ENCODE results near the gene ARHGAP42.

ARHGAP42 gene

DNA sequence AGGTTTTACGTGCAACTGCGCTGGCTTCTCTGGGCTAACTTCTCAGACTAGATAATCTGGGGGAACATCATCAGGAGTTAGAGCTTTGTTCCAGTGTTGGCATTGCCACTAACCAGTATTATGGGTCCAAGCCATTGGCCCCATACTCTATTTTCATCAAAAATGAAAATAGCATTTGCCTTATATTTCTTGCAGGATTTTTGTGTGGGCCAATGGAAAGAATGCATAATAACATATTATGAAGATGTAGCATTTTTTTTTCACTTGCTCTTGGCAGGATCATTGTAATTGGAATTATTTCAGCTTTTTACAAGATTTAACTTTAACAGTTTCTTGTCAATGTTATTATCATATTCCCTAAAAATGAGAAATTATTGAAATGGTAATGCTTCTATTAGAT is 16.1 kb downstream of the ARHGAP42 start:
- Histone ChIP-seq H3K27me3 (ENCODE audit: control insufficient read depth in 1 of 2, insufficient read depth in 2 of 2, low read length in 2 of 2) (no peaks in the 10 kb centered on the region), H3K4me3 (ENCODE audit: low read depth in 1 of 2, low read length in 2 of 2) (no peak overlapping the region), H3K9me3 (ENCODE audit: control insufficient read depth in 1 of 2, low read length in 2 of 2) (no peaks in the 10 kb centered on the region), H3K27ac (ENCODE audit: low read depth, low read length) (no peak overlapping the region), H3K4me1 (ENCODE audit: control insufficient read depth in 1 of 2, insufficient read depth in 2 of 2, low read length in 2 of 2) (no peaks in the 10 kb centered on the region), H3K36me3 (ENCODE audit: control insufficient read depth in 1 of 2, insufficient read depth in 2 of 2, low read length in 2 of 2) (peaks cover 7 to 10% of the 10 kb centered on the region in 2 donors), H3K9ac (ENCODE audit: low read depth in 1 of 2, low read length in 2 of 2) (no peak overlapping the region)

DNA sequence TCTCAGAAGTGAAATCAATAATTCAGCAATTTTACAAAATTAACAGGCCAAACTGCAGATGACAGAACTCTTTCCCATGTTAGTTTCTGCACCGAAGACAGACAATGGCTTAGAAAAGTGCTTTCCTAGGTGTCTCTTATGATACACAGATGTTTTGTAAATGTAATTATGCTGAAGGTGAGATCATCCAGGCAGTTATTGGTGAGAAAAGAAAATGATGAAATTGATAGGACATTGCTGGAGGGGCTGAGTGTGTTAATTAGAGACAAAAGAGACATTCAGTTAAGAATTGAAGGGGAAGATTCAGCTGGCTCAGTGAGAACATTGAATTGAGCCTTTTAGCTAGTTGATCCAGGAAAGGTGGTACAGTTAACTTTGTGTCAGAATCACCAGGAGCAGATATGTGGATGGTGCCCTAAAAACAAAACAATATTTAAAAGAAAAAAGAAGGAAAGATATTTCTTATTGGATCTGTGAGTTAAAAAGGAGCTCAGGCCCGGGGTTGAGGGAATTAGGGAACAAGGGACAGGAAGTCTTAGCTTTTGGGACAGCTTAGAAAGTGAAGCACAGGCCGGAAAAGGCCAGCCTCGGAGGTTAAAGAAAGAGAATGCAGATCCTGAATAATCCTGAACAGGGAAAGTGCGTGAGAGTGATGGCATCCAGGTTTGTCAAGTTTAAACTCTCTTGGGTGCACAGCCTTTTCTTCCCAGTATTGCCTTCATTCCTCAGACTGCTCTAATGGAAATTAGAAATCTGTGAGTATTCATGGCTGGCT is 16.9 kb downstream of the ARHGAP42 start:
- Histone ChIP-seq H3K27me3 (ENCODE audit: control insufficient read depth in 1 of 2, insufficient read depth in 2 of 2, low read length in 2 of 2) (no peaks in the 10 kb centered on the region), H3K9me3 (ENCODE audit: control insufficient read depth in 1 of 2, low read length in 2 of 2) (no peaks in the 10 kb centered on the region), H3K4me3 (ENCODE audit: low read depth in 1 of 2, low read length in 2 of 2) (no peak overlapping the region), H3K36me3 (ENCODE audit: control insufficient read depth in 1 of 2, insufficient read depth in 2 of 2, low read length in 2 of 2) (peaks cover 7 to 10% of the 10 kb centered on the region in 2 donors), H3K9ac (ENCODE audit: low read depth in 1 of 2, low read length in 2 of 2) (no peak overlapping the region), H3K27ac (ENCODE audit: low read depth, low read length) (no peak overlapping the region), H3K4me1 (ENCODE audit: control insufficient read depth in 1 of 2, insufficient read depth in 2 of 2, low read length in 2 of 2) (no peaks in the 10 kb centered on the region)

DNA sequence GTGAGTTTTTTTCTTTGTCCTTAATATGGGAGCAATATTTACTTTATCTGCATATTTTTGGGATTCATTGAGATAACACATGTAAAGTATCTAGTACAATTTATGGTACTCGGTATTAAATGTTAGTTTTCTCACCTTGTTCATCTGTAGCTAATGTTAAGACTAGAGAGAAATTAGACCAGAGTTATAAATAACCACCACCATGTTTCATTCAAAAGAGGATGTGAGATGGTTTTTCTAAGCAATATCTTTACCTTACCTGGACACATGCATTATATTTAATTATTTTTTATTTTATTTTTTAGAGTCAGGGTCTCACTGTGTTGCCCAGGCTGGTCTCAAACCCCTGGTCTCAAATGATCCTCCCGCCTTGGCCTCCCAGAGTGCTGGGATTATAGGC is 18.4 kb downstream of the ARHGAP42 start:
- Histone ChIP-seq H3K36me3 (ENCODE audit: control insufficient read depth in 1 of 2, insufficient read depth in 2 of 2, low read length in 2 of 2) (peaks cover 5 to 9% of the 10 kb centered on the region in 2 donors), H3K4me1 (ENCODE audit: control insufficient read depth in 1 of 2, insufficient read depth in 2 of 2, low read length in 2 of 2) (no peaks in the 10 kb centered on the region), H3K27ac (ENCODE audit: low read depth, low read length) (no peak overlapping the region), H3K9me3 (ENCODE audit: control insufficient read depth in 1 of 2, low read length in 2 of 2) (no peaks in the 10 kb centered on the region), H3K27me3 (ENCODE audit: control insufficient read depth in 1 of 2, insufficient read depth in 2 of 2, low read length in 2 of 2) (no peaks in the 10 kb centered on the region), H3K4me3 (ENCODE audit: low read depth in 1 of 2, low read length in 2 of 2) (no peak overlapping the region), H3K9ac (ENCODE audit: low read depth in 1 of 2, low read length in 2 of 2) (no peak overlapping the region)

DNA sequence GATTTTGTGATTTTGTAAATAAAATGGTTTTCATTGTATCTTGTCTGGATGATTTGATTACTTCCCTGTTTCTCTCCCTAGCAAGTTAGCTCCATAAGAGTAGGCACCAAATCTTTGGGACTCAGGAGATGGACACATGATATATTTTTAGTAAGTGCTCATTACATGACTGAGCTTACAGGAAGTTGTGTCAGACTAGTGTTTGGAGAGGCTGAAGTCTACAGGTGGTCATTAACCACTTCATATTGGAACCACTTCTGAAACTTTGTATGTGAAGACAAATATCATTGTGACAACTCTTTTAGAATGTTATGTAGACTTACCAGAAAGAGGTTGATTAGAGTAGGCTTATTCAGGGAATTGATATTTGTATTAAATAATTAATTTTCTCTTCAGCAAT is 19.1 kb downstream of the ARHGAP42 start:
- Histone ChIP-seq H3K4me3 (ENCODE audit: low read depth in 1 of 2, low read length in 2 of 2) (no peak overlapping the region), H3K9me3 (ENCODE audit: control insufficient read depth in 1 of 2, low read length in 2 of 2) (no peaks in the 10 kb centered on the region), H3K4me1 (ENCODE audit: control insufficient read depth in 1 of 2, insufficient read depth in 2 of 2, low read length in 2 of 2) (no peaks in the 10 kb centered on the region), H3K36me3 (ENCODE audit: control insufficient read depth in 1 of 2, insufficient read depth in 2 of 2, low read length in 2 of 2) (peaks cover under 1 to 3% of the 10 kb centered on the region in 2 donors), H3K27me3 (ENCODE audit: control insufficient read depth in 1 of 2, insufficient read depth in 2 of 2, low read length in 2 of 2) (no peaks in the 10 kb centered on the region), H3K27ac (ENCODE audit: low read depth, low read length) (no peak overlapping the region), H3K9ac (ENCODE audit: low read depth in 1 of 2, low read length in 2 of 2) (no peak overlapping the region)

DNA sequence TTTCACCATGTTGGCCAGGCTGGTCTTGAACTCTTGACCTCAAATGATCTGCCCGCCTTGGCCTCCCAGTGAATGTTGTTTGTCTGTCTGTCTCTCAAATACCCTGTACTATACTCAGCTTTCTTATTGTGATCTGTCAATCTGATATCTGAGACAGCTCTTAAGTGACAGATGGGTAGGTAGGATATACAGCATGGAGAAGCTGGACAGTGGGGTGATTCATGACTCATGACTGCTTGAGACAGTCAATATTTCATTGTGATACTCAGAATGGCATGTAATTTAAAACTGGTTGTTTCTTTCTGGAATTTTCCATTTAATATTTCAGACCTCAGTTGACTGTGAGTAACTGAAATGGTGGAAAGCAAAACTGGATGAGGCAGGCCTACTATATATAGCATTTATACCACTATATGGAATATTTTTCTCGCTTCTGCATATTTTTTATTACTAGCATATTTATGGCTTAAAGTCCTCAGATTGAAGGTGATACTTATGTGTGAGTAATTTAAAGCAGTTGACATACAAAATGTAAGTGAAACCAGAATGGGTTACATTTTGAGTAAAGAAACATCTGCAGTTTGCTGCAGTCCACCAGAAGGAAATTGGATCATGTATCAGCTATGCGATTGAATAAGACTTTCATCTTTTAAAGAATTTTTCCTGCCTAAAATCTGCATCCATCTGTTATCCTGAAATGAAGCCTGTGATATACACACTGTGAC is 22.3 kb downstream of the ARHGAP42 start:
- peaks cover 0 to 6% of the 10 kb centered on the region in 2 donors for H3K4me1 ChIP-seq (ENCODE audit: control insufficient read depth in 1 of 2, insufficient read depth in 2 of 2, low read length in 2 of 2)
- no peaks in the 10 kb centered on the region for H3K9me3 ChIP-seq (ENCODE audit: control insufficient read depth in 1 of 2, low read length in 2 of 2)
- H3K4me3 ChIP-seq (ENCODE audit: low read depth in 1 of 2, low read length in 2 of 2), result no peak overlapping the region
- no peak overlapping the region for H3K27ac ChIP-seq (ENCODE audit: low read depth, low read length)
- no peaks in the 10 kb centered on the region for H3K27me3 ChIP-seq (ENCODE audit: control insufficient read depth in 1 of 2, insufficient read depth in 2 of 2, low read length in 2 of 2)
- no peak overlapping the region for H3K9ac ChIP-seq (ENCODE audit: low read depth in 1 of 2, low read length in 2 of 2)
- no peaks in the 10 kb centered on the region for H3K36me3 ChIP-seq (ENCODE audit: control insufficient read depth in 1 of 2, insufficient read depth in 2 of 2, low read length in 2 of 2)

DNA sequence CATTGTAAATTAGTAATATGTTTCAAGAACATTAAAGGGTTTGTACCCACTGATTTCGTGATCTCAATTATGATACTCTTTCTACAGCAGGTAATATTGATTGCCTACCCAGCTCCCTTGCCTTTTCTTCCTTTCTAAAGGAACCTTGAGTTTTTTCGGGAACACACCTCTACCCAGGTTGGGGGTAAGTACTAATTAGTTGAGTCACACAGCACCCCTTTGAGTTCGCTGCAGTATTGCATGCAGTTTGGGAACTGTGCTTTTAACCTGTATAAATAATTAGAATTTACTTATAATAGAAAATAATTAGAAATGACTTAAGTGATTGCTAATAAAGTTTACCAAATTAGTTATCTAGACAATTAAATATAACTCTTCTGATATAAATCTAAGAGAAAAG is 24.9 kb downstream of the ARHGAP42 start:
- H3K27me3 ChIP-seq (ENCODE audit: control insufficient read depth in 1 of 2, insufficient read depth in 2 of 2, low read length in 2 of 2), result no peaks in the 10 kb centered on the region
- no peaks in the 10 kb centered on the region for H3K9me3 ChIP-seq (ENCODE audit: control insufficient read depth in 1 of 2, low read length in 2 of 2)
- H3K36me3 ChIP-seq (ENCODE audit: control insufficient read depth in 1 of 2, insufficient read depth in 2 of 2, low read length in 2 of 2), result no peaks in the 10 kb centered on the region
- peaks cover 0 to 6% of the 10 kb centered on the region in 2 donors for H3K4me1 ChIP-seq (ENCODE audit: control insufficient read depth in 1 of 2, insufficient read depth in 2 of 2, low read length in 2 of 2)
- H3K27ac ChIP-seq (ENCODE audit: low read depth, low read length), result no peak overlapping the region
- no peak overlapping the region for H3K4me3 ChIP-seq (ENCODE audit: low read depth in 1 of 2, low read length in 2 of 2)
- H3K9ac ChIP-seq (ENCODE audit: low read depth in 1 of 2, low read length in 2 of 2), result no peak overlapping the region

DNA sequence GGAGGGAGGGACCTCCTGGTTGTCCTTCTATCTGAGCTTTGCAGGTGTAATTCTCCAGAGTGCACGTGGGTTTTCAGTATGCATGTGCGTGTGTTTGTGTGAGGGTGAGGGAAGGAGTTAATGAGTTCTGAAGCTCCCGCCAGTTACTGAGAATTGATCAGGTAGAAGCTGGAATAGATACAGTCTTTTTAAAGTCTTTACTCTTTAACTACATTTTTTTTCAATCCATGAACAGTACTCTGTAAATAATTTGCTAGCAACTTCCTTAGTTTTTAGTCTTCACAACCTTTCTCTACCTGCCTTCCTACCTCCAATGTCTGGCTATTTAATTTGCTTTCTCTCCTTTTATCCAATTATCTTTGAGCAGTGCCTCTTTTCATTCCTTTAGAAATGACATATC is 25.5 kb downstream of the ARHGAP42 start:
- no peak overlapping the region for H3K27ac ChIP-seq (ENCODE audit: low read depth, low read length)
- H3K9me3 ChIP-seq (ENCODE audit: control insufficient read depth in 1 of 2, low read length in 2 of 2), result no peaks in the 10 kb centered on the region
- no peaks in the 10 kb centered on the region for H3K36me3 ChIP-seq (ENCODE audit: control insufficient read depth in 1 of 2, insufficient read depth in 2 of 2, low read length in 2 of 2)
- H3K9ac ChIP-seq (ENCODE audit: low read depth in 1 of 2, low read length in 2 of 2), result no peak overlapping the region
- H3K4me1 ChIP-seq (ENCODE audit: control insufficient read depth in 1 of 2, insufficient read depth in 2 of 2, low read length in 2 of 2), result peaks cover 0 to 6% of the 10 kb centered on the region in 2 donors
- H3K27me3 ChIP-seq (ENCODE audit: control insufficient read depth in 1 of 2, insufficient read depth in 2 of 2, low read length in 2 of 2), result no peaks in the 10 kb centered on the region
- no peak overlapping the region for H3K4me3 ChIP-seq (ENCODE audit: low read depth in 1 of 2, low read length in 2 of 2)

DNA sequence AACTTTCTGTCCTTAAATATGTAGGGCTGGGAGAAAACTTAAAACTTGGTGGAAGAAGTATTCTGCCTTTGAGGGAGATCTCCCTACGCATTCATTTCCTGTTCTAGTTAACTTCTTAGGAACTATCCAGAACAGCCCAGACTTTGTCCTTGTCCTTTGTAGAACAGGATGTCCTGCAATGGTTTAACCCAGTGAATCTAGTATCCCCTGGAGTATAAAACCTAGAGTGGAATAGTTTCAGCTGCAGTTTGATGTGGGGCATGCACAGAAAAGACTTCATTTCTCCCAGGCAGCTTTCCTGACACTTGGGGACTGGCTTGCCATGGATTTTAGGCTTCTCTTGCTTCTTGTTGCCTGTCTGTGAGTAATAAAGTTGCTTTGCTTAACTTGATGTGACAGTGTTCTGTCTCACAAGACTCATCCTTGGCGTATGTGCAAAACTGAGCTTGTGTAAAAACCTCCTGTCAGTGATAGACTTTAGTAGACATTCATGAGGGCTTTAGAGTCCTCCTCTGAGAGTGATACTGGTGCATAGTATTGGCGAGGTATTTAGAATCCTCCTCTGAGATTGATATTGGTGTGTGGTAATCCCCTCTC is 28.2 kb downstream of the ARHGAP42 start:
- peaks cover 4 to 21% of the 10 kb centered on the region in 2 donors for H3K4me1 ChIP-seq (ENCODE audit: control insufficient read depth in 1 of 2, insufficient read depth in 2 of 2, low read length in 2 of 2)
- H3K27ac ChIP-seq (ENCODE audit: low read depth, low read length), result no peak overlapping the region
- no peaks in the 10 kb centered on the region for H3K27me3 ChIP-seq (ENCODE audit: control insufficient read depth in 1 of 2, insufficient read depth in 2 of 2, low read length in 2 of 2)
- no peak overlapping the region for H3K4me3 ChIP-seq (ENCODE audit: low read depth in 1 of 2, low read length in 2 of 2)
- H3K36me3 ChIP-seq (ENCODE audit: control insufficient read depth in 1 of 2, insufficient read depth in 2 of 2, low read length in 2 of 2), result no peaks in the 10 kb centered on the region
- no peaks in the 10 kb centered on the region for H3K9me3 ChIP-seq (ENCODE audit: control insufficient read depth in 1 of 2, low read length in 2 of 2)
- no peak overlapping the region for H3K9ac ChIP-seq (ENCODE audit: low read depth in 1 of 2, low read length in 2 of 2)

DNA sequence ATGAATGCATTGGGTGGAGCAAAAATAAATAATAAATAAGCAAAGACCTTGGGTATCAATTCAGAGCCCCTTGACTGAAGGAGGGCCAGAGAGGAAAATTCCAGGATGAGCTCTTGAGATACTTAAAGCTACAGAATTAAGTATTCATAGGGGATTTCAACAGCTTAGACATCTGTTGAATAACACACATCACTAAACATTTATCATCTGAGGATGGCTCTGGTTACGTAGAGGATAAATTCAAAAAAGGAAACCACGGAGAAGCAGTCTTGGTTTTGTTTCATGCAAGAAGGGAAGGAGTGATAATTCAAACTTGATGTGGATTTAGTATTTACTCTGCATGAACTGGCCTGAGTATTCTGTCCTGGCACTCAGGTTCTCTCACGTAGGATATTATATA is 29.8 kb downstream of the ARHGAP42 start:
- H3K36me3 ChIP-seq (ENCODE audit: control insufficient read depth in 1 of 2, insufficient read depth in 2 of 2, low read length in 2 of 2), result no peaks in the 10 kb centered on the region
- H3K9ac ChIP-seq (ENCODE audit: low read depth in 1 of 2, low read length in 2 of 2), result no peak overlapping the region
- no peaks in the 10 kb centered on the region for H3K9me3 ChIP-seq (ENCODE audit: control insufficient read depth in 1 of 2, low read length in 2 of 2)
- no peaks in the 10 kb centered on the region for H3K27me3 ChIP-seq (ENCODE audit: control insufficient read depth in 1 of 2, insufficient read depth in 2 of 2, low read length in 2 of 2)
- H3K27ac ChIP-seq (ENCODE audit: low read depth, low read length), result no peak overlapping the region
- no peak overlapping the region for H3K4me3 ChIP-seq (ENCODE audit: low read depth in 1 of 2, low read length in 2 of 2)
- peaks cover 4 to 21% of the 10 kb centered on the region in 2 donors for H3K4me1 ChIP-seq (ENCODE audit: control insufficient read depth in 1 of 2, insufficient read depth in 2 of 2, low read length in 2 of 2)

DNA sequence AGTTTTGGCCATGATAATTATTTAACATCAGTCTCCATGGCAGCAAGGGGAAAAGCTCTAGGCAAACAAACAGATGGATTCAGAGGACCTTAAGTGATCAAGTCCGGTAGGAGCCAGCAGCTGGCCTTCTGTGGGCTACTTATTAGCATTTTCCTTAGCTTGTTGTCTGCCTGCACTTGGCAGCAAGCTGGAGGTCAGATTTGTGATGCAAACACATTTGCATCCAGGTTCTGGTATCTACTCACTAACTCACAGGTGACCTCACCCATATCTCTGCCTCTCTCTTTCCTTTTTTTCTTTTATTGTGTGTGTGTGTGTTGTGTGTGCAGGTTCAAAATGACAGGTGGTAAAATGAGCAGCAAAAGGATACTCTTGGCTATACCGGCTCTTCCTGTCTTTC is 32.3 kb downstream of the ARHGAP42 start:
- Histone ChIP-seq H3K9ac (ENCODE audit: low read depth in 1 of 2, low read length in 2 of 2) (no peak overlapping the region), H3K36me3 (ENCODE audit: control insufficient read depth in 1 of 2, insufficient read depth in 2 of 2, low read length in 2 of 2) (no peaks in the 10 kb centered on the region), H3K27ac (ENCODE audit: low read depth, low read length) (peak overlapping the region; percentile 63), H3K4me1 (ENCODE audit: control insufficient read depth in 1 of 2, insufficient read depth in 2 of 2, low read length in 2 of 2) (peaks cover 4 to 14% of the 10 kb centered on the region in 2 donors), H3K27me3 (ENCODE audit: control insufficient read depth in 1 of 2, insufficient read depth in 2 of 2, low read length in 2 of 2) (no peaks in the 10 kb centered on the region), H3K4me3 (ENCODE audit: low read depth in 1 of 2, low read length in 2 of 2) (no peak overlapping the region), H3K9me3 (ENCODE audit: control insufficient read depth in 1 of 2, low read length in 2 of 2) (no peaks in the 10 kb centered on the region)

Data from duodenal mucosa (tissue), 2 donors.